Endothelial cell of umbilical vein (primary cell): ENCODE data around the gene GMEB2.

Experiments
- MYC ChIP-seq: IDR thresholded peaks from one replicate; pipeline ENCODE4 v1.6.1; 2011; ENCODE audit warnings: mild to moderate bottlenecking, low read depth, low read length
- POLR2A ChIP-seq: IDR thresholded peaks from 2 replicates; pipeline ENCODE4 v1.6.1; 2012; ENCODE audit warnings: low read depth, mild to moderate bottlenecking, control low read depth, low read length
- POLR2AphosphoS5 ChIP-seq: IDR thresholded peaks from 2 replicates; pipeline ENCODE4 v1.6.1; 2012; ENCODE audit warnings: low read depth, mild to moderate bottlenecking, control low read depth, low read length, moderate library complexity; ENCODE audit not compliant: insufficient read depth
- TF ChIP-seq, protein P1 (sequence below), 2 donors: IDR thresholded peaks; 1 replicate in 1 of 2; 2 replicates in 1 of 2; pipeline ENCODE4 v1.5.1; 2011; ENCODE audit warnings: low read length in 2 of 2, mild to moderate bottlenecking in 2 of 2, moderate library complexity in 2 of 2, control low read depth in 1 of 2, inconsistent platforms in 1 of 2, low read depth in 1 of 2; ENCODE audit not compliant: insufficient read depth in 1 of 2; ENCODE audit errors: extremely low read depth in 1 of 2
- TF ChIP-seq, protein P2 (sequence below): IDR thresholded peaks from 2 replicates; pipeline ENCODE4 v1.6.1; 2011; ENCODE audit not compliant: insufficient read depth, insufficient read length

- TF ChIP-seq, protein P1, sequence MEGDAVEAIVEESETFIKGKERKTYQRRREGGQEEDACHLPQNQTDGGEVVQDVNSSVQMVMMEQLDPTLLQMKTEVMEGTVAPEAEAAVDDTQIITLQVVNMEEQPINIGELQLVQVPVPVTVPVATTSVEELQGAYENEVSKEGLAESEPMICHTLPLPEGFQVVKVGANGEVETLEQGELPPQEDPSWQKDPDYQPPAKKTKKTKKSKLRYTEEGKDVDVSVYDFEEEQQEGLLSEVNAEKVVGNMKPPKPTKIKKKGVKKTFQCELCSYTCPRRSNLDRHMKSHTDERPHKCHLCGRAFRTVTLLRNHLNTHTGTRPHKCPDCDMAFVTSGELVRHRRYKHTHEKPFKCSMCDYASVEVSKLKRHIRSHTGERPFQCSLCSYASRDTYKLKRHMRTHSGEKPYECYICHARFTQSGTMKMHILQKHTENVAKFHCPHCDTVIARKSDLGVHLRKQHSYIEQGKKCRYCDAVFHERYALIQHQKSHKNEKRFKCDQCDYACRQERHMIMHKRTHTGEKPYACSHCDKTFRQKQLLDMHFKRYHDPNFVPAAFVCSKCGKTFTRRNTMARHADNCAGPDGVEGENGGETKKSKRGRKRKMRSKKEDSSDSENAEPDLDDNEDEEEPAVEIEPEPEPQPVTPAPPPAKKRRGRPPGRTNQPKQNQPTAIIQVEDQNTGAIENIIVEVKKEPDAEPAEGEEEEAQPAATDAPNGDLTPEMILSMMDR (IDR thresholded peaks at IDR 0.05; ENCODE audit: extremely low read depth in 1 of 2, insufficient read depth in 1 of 2, low read depth in 1 of 2, low read length in 2 of 2): no peak
- TF ChIP-seq POLR2AphosphoS5 (no peak), POLR2A (no peak), MYC (no peak)
- TF ChIP-seq, protein P2, sequence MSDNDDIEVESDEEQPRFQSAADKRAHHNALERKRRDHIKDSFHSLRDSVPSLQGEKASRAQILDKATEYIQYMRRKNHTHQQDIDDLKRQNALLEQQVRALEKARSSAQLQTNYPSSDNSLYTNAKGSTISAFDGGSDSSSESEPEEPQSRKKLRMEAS: no peak
Measured at GRCh38 chr20:63573647-63574131, 53.2 kb downstream of the GMEB2 start.
